Kidney (tissue), 14 donors: ENCODE measurements around the gene ZNF580. TPM values are rescaled to one million over a fixed set of nuclear protein-coding genes. Genes with fewer than 3 reads are reported as not detected.

Source experiments
- DNase-seq, 5 donors: peaks; one replicate each; pipeline ENCODE4 v3.0.0-alpha.2; 2013 to 2020
- FAIRE-seq: peaks from 2 replicates; lab custom pipeline; 2012; peaks lifted over from hg19 to GRCh38; lab: Jason Lieb, UNC
- H3K27ac ChIP-seq, 2 donors: one replicate each; pipeline ENCODE4 v1.7.0; 2013; ENCODE audit warnings: low read depth in 2 of 2, low read length in 2 of 2, inconsistent platforms in 1 of 2
- H3K27me3 ChIP-seq: one replicate; pipeline ENCODE4 v1.7.1; 2013; ENCODE audit warnings: low read length, inconsistent platforms; ENCODE audit not compliant: control insufficient read depth, insufficient read depth
- H3K36me3 ChIP-seq, 3 donors: one replicate each; pipeline versions ENCODE4 v1.7.0 to v1.7.1; 2013; ENCODE audit warnings: low read length in 3 of 3, control low read depth in 1 of 3, inconsistent platforms in 1 of 3; ENCODE audit not compliant: insufficient read depth in 3 of 3, control insufficient read depth in 2 of 3
- H3K4me1 ChIP-seq, 3 donors: one replicate each; pipeline versions ENCODE4 v1.7.0 to v1.7.1; 2013; ENCODE audit warnings: low read length in 3 of 3, inconsistent platforms in 1 of 3, low read depth in 1 of 3; ENCODE audit not compliant: control insufficient read depth in 2 of 3, insufficient read depth in 2 of 3
- H3K4me3 ChIP-seq, 3 donors: one replicate each; pipeline versions ENCODE4 v1.7.0 to v1.8.1; 2013; ENCODE audit warnings: low read length in 3 of 3, control low read depth in 1 of 3, inconsistent platforms in 1 of 3
- H3K9ac ChIP-seq, 3 donors: one replicate each; pipeline versions ENCODE4 v1.7.0 to v1.7.1; 2013; ENCODE audit warnings: low read length in 3 of 3, control low read depth in 1 of 3, inconsistent platforms in 1 of 3
- H3K9me3 ChIP-seq, 3 donors: one replicate each; pipeline versions ENCODE4 v1.7.0 to v1.7.1; 2013; ENCODE audit warnings: low read length in 3 of 3, control low read depth in 1 of 3, inconsistent platforms in 1 of 3; ENCODE audit not compliant: control insufficient read depth in 2 of 3, insufficient read depth in 1 of 3
- intact Hi-C: fragments of 100-400 bp; cut with DNase I; formaldehyde crosslinking; loops from one replicate; pipeline ENCODE4 v1.11.1; 2022
- polyA plus RNA-seq: library from polyadenylated mRNA; stranded (reverse); fragments of 350-450 nt; fragmentation: Illumina TruSeq; extraction: RNeasy Lipid Tissue Mini Kit (QIAGEN cat#74804); gene quantifications from one replicate; pipeline ENCODE4 v1.2.3, GENCODE V29; 2014; ENCODE audit warnings: low read depth, low replicate concordance; ENCODE audit not compliant: insufficient read depth
- total RNA-seq: library from RNA; stranded (reverse); fragmentation: NEBNext Ultra II Directional; extraction: Animal tissue kit (Norgen Biotek cat#: 25700); gene quantifications from one replicate; pipeline ENCODE4 v1.2.1, GENCODE V29; 2021
- TF ChIP-seq, protein P1 (sequence below): IDR thresholded peaks from 3 replicates; pipeline ENCODE4 v1.5.1; 2012; ENCODE audit warnings: mild to moderate bottlenecking, moderate library complexity, borderline replicate concordance; ENCODE audit not compliant: insufficient read depth; ENCODE audit errors: extremely low read depth
- donor health status: control.
- donor health status: control.
- donor health status: control.
- donor health status: control.
- donor health status: control.
- donor health status: DM: yes; HTN: yes; CAD: no.
- donor health status: Normal renal cell carcinoma (clear cell type).

Gene ZNF580
- total and polyA plus RNA-seq, 2 donors from 2014 or later, result 47.0 to 56.8 TPM

DNA sequence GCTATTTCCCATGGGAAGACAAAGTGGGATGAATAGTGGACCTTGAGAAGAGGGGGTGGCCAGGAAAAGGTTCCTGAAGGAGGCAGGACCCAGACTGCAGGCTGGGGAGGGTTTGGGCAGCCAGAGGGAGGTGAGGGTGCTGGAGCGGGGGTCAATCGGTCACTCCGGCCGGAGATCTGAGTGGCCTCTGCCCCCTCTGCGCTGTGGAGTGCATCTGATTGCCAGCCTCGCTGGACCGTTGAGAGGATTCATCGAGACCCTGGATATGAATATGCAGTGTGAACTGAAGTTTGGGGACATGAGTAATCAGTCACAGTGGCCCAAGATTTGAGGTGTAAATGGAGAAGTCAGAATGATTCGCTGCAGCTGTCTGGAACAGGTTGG lies 5.5 kb upstream of the ZNF580 start:
- intact Hi-C loops, result no loop called here
- peak in 1 of 5 donors; percentile 75 for DNase-seq
- FAIRE-seq, result no peak
- Histone ChIP-seq H3K9ac (peak overlapping the region; percentile 98 to 100 (median 100)), H3K36me3 (no peaks in the 10 kb centered on the region), H3K4me3 (peak overlapping the region; percentile 95 to 100 (median 97)), H3K27me3 (no peaks in the 10 kb centered on the region), H3K4me1 (peaks cover 3 to 28% (median 7%) of the 10 kb centered on the region in 3 donors), H3K27ac (peak overlapping the region; percentile 97), H3K9me3 (no peaks in the 10 kb centered on the region)
- TF ChIP-seq, protein P1, sequence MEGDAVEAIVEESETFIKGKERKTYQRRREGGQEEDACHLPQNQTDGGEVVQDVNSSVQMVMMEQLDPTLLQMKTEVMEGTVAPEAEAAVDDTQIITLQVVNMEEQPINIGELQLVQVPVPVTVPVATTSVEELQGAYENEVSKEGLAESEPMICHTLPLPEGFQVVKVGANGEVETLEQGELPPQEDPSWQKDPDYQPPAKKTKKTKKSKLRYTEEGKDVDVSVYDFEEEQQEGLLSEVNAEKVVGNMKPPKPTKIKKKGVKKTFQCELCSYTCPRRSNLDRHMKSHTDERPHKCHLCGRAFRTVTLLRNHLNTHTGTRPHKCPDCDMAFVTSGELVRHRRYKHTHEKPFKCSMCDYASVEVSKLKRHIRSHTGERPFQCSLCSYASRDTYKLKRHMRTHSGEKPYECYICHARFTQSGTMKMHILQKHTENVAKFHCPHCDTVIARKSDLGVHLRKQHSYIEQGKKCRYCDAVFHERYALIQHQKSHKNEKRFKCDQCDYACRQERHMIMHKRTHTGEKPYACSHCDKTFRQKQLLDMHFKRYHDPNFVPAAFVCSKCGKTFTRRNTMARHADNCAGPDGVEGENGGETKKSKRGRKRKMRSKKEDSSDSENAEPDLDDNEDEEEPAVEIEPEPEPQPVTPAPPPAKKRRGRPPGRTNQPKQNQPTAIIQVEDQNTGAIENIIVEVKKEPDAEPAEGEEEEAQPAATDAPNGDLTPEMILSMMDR, result no peak

DNA sequence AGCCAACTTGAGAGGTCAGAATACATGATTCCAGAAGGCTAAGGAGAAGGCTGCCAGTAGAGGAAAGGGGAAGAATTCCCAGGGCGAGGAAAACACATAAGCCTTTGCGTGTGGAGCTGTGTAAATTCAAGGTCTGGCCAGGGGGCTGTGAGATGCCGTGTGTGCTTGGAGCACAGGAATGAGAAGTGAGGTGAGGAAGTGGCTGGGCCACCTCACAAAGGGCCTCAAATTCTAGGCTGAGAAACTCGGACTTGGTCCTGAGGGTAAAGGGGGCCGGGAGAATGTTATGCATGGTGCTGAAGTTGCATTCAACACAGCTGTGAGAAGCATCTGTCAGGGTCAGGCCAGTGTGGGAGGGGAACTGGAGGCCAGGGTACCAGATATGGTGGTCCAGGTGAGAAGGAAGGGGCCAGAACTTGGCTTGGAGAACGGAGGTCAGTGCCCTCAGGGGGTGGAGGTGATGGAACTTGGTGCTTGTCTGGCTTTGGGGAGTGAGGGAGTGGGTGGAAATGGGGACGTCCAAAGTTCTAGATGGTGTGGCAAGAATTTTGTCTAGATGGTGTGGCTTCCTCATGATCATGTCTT lies 4.9 kb upstream of the ZNF580 start:
- H3K4me3 ChIP-seq, result peak overlapping the region; percentile 95 to 100 (median 97)
- H3K27me3 ChIP-seq, result no peaks in the 10 kb centered on the region
- peak overlapping the region; percentile 98 to 100 (median 100) for H3K9ac ChIP-seq
- peak overlapping the region; percentile 97 for H3K27ac ChIP-seq
- H3K9me3 ChIP-seq, result no peaks in the 10 kb centered on the region
- intact Hi-C loops, result no loop called here
- TF ChIP-seq, protein P1, result no peak
- H3K4me1 ChIP-seq, result peaks cover 3 to 31% (median 7%) of the 10 kb centered on the region in 3 donors
- DNase-seq, result peak in 1 of 5 donors; percentile 53
- no peaks in the 10 kb centered on the region for H3K36me3 ChIP-seq
- FAIRE-seq, result no peak

DNA sequence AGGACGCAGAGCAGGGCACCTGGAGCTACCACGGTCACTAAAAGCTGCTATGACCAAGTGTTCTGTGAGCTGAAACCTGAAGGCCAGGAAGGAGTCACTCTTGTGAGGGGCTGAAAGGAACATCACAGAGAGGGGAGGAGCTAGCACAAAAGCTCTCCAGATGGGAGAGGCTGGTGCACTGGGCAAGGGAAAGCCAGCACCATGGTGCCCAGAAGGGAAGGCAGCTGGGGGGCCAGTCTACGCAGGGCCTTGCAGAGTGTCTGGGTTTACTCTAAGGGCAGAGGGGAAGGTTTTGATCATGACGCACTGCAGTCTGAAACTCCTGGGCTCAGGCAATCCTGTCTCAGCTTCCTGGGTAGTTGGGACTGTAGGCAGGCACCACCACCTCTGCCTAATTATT lies 4.1 kb upstream of the ZNF580 start:
- peak overlapping the region in 2 of 3 donors; percentile 95 to 100 for H3K4me3 ChIP-seq
- peak overlapping the region in 1 of 3 donors; percentile 100 for H3K9ac ChIP-seq
- H3K27ac ChIP-seq, result no peak overlapping the region
- no peaks in the 10 kb centered on the region for H3K9me3 ChIP-seq
- H3K4me1 ChIP-seq, result peaks cover 3 to 31% (median 7%) of the 10 kb centered on the region in 3 donors
- H3K36me3 ChIP-seq, result no peaks in the 10 kb centered on the region
- no peak for FAIRE-seq
- DNase-seq, result peak in 1 of 5 donors; percentile 39
- H3K27me3 ChIP-seq, result no peaks in the 10 kb centered on the region
- intact Hi-C loops, result no loop called here
- TF ChIP-seq, protein P1, result no peak
